HL-60 (cell line): Measurements from ENCODE around the gene HOXD3.

ENCODE experiments used
- DNase-seq, 2 experiments: peaks; one replicate each; pipeline ENCODE4 v3.0.0-alpha.2; 2010 to 2020; ENCODE audit warnings: low read depth in 1 of 2, low spot score in 1 of 2
- H3K27ac ChIP-seq: fragments of 250-450 bp; sonication (Bioruptor Pico); replicated peaks from 2 replicates; pipeline ENCODE4 v1.5.1; 2020; ENCODE audit warnings: mild to moderate bottlenecking, moderate library complexity
- H3K27me3 ChIP-seq: fragments of 250-450 bp; sonication (Bioruptor Pico); 2 replicates; pipeline ENCODE4 v1.5.1; 2021; ENCODE audit warnings: mild to moderate bottlenecking, moderate library complexity; ENCODE audit not compliant: insufficient read depth, poor library complexity, severe bottlenecking
- H3K4me3 ChIP-seq: replicated peaks from 2 replicates; pipeline ENCODE4 v1.5.1; 2011; ENCODE audit warnings: mild to moderate bottlenecking, control low read depth, low read length; ENCODE audit not compliant: insufficient read depth
- CTCF ChIP-seq: IDR thresholded peaks from one replicate; pipeline ENCODE4 v1.5.1; 2011; ENCODE audit warnings: low read length, control low read depth, inconsistent platforms; ENCODE audit not compliant: insufficient read depth
- GABPA ChIP-seq: IDR thresholded peaks from 2 replicates; pipeline ENCODE4 v1.6.1; 2012; ENCODE audit warnings: low read depth
- POLR2AphosphoS5 ChIP-seq: IDR thresholded peaks from 2 replicates; pipeline ENCODE4 v1.6.1; 2012; ENCODE audit warnings: low read depth
- SPI1 ChIP-seq: IDR thresholded peaks from 2 replicates; pipeline ENCODE4 v1.6.1; 2012; ENCODE audit warnings: low read depth, mild to moderate bottlenecking, borderline replicate concordance
- TF ChIP-seq, protein P1 (sequence below): IDR thresholded peaks from 2 replicates; pipeline ENCODE4 v1.6.1; 2012; ENCODE audit warnings: low read depth; ENCODE audit not compliant: insufficient replicate concordance

Gene HOXD3

DNA sequence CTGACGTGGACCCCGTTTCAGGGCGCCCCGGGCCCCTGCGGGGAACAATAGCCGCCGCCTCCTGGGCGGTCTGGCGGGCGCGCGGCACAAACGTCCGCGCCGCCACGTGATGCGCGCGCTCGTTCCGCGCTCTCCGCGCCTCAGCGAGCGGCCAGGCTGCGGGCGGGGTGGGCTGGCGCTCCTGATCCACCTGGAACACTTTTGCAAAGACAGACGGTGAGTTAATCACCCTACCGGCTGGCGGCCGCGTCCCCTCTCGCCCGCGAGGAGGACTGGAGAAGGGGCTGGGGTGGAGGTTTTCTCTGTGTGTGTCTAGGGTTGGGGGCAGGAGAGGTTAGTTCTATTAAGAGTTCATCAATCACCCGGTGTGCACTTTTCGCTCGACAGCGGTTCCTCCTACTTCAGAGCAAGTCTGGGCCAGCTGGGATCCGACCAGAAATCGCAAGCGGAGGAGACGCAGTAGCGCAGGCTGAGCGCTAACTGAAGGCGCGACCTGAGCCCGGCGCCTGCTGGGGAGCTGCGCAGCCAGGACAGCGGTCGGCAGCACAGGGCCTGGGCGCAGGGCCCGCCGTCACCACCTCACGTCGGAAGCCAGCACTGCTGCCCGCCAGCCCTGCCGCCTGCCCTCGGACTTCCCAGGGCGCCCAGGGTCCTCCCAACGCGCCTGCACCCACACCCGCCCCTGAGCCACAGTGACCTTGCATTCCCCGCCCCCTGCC is 21.1 kb downstream of the HOXD3 start:
- Histone ChIP-seq H3K4me3 (peak overlapping the region; percentile 26), H3K27ac (no peak overlapping the region), H3K27me3 (peaks cover 68% of the 10 kb centered on the region)
- no peak for DNase-seq
- TF ChIP-seq SPI1, result no peak

DNA sequence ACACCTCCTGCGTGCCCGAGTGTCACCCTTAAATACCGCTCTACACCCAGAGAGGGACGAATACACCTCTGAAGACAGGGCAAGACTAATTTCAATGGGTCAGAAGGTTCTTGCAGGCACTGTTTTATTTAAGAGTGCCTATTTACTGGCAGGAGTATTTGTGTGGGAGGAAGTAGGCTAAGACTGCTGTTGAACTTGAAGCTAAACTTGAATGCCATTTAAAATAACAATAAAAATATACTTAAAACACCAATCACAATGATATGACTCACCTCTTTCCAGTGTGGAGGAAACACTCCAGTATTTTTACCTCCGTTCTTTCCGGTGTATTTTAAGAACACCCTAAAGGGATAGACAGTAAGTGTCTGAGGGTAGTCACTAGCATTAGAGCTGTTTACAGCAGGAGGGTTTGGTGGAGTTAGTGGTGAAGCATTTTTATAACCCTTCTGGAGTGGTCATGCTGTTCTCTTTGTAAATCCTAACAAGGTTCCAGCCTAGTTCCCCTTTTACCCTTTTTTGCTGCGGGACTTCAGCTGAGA is 21.7 kb downstream of the HOXD3 start:
- Histone ChIP-seq H3K4me3 (no peak overlapping the region), H3K27me3 (peaks cover 62% of the 10 kb centered on the region)
- no peak for DNase-seq

GRCh38 chr2:176181551-176181950 is 24.4 kb downstream of the HOXD3 start:
- Histone ChIP-seq H3K27me3 (peaks cover 44% of the 10 kb centered on the region), H3K27ac (no peak overlapping the region), H3K4me3 (no peak overlapping the region)
- DNase-seq, result no peak
- TF ChIP-seq GABPA (no peak), SPI1 (no peak), CTCF (no peak), POLR2AphosphoS5 (no peak)
- TF ChIP-seq, protein P1, sequence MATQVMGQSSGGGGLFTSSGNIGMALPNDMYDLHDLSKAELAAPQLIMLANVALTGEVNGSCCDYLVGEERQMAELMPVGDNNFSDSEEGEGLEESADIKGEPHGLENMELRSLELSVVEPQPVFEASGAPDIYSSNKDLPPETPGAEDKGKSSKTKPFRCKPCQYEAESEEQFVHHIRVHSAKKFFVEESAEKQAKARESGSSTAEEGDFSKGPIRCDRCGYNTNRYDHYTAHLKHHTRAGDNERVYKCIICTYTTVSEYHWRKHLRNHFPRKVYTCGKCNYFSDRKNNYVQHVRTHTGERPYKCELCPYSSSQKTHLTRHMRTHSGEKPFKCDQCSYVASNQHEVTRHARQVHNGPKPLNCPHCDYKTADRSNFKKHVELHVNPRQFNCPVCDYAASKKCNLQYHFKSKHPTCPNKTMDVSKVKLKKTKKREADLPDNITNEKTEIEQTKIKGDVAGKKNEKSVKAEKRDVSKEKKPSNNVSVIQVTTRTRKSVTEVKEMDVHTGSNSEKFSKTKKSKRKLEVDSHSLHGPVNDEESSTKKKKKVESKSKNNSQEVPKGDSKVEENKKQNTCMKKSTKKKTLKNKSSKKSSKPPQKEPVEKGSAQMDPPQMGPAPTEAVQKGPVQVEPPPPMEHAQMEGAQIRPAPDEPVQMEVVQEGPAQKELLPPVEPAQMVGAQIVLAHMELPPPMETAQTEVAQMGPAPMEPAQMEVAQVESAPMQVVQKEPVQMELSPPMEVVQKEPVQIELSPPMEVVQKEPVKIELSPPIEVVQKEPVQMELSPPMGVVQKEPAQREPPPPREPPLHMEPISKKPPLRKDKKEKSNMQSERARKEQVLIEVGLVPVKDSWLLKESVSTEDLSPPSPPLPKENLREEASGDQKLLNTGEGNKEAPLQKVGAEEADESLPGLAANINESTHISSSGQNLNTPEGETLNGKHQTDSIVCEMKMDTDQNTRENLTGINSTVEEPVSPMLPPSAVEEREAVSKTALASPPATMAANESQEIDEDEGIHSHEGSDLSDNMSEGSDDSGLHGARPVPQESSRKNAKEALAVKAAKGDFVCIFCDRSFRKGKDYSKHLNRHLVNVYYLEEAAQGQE, result no peak

More for the DNA sequence above, 21.7 kb downstream of the HOXD3 start:
- H3K27ac ChIP-seq, result no peak overlapping the region
- TF ChIP-seq POLR2AphosphoS5 (no peak), SPI1 (no peak), CTCF (no peak)
- TF ChIP-seq, protein P1, result no peak

DNA sequence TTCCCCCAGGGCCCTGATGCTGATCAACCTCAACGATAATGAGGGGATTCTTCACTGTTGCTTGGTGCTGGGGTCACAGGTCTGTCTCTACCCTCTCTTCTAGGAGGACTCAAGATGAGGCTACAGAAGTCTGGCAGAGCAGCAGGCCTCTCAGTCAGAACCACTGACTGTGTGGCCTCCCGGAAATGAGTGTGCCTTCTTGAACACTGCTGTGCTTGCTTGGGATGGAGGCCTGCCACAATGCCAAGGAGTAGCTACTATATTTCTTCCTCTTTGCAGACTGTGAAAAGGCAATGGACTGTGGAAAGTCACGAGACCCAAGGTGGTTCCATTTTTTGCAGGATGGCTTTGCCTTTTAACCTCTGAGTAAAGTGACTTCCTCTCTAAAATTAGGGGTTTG is 25.6 kb downstream of the HOXD3 start:
- H3K27me3 ChIP-seq, result peaks cover 45% of the 10 kb centered on the region
- H3K27ac ChIP-seq, result no peak overlapping the region
- TF ChIP-seq, protein P1, result no peak
- TF ChIP-seq POLR2AphosphoS5 (no peak), GABPA (no peak), SPI1 (no peak), CTCF (no peak)
- no peak for DNase-seq
- H3K4me3 ChIP-seq, result no peak overlapping the region
